NCI-H1092 (cell line): ENCODE results near the gene ZNF846.
A peak's percentile ranks its signal among the peaks of the same experiment; 100 is the strongest.
"Not testable (repeated sequence)": the region's sequence is repeated elsewhere in the genome, so short reads cannot be mapped to it uniquely, and the experiment has no call there.

Source experiments
- DNase-seq: peaks from one replicate; lab custom pipeline; 2025; lab: John Stamatoyannopoulos, UW

ZNF846 gene

DNA sequence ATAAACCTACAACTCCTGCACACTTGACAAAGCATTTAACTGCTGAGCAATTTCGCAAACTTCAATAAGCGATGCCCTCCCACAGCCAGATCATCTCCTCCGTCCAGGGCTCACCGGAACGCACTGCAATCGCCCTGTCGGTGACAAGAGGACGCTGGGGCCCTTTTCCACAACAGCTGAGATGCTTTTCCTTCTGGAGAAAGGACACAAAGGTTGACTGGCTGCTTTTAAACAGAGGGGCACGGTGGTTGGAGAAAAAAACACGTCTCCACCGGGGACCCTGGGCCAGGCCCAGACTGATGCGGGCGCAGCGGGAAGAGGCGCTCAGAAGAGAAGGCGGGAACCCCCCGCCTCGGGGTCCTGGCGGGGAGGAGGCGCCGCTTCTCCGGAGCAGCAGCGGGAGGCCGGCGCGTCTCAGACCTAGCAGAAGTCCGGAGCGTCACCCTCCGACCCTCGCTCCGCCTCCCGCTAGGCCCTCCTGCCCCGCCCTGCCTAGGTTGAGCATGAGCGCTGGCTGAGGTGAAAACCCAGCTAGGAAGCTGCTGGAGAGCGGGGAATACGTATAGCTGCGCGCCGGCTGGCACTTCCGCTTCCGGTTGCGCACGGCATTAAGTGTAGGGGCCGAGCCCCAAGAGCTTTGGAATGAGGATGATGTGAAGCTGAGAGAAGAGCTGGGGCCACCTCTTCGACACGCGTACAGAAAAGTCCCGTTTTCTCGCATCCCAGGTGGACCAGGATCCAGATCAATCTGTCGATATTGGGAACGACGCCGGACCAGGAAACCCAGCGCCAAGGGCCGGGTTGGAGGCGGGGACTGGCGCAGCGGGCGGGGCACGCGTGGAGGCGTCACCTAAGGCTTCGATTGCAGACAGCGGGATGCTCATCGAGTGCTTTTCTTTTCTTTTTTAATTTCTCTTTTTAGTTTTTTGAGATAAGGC is at the start of gene ZNF846:
TSS of gene ZNF846 (minus strand) at position 564 of the 938 bp plus-strand sequence. CDS start 3,788 bp downstream, outside the sequence.
- DNase-seq, result peak; percentile 94

DNA sequence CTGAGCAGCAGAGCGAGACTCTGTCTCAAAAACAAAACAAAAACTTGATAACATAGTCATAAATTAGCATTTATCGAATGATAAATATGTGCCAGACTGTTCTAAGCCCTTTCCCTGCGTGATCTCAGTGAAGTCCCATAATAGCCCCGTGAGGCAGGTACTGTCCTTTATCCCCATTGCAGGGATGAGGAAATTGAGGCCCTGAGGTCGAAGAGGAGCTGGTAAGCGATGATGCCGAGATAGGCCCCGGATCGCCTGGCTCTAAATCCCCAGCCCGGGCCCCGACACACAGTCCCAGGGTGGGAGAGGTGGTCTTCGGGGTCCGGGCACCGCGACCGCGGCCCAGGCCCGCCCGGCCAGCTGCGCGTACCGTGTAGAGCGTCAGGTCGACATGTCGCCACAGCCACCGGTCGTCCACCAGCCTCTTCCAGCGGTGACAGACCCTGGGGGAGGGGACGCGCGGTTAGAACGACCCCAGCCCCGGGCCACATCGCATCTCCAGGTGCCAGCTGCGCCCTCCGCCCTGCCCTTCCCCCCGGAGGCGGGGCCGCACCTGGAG is 49.7 kb upstream of the ZNF846 start:
- DNase-seq, result no peak

DNA sequence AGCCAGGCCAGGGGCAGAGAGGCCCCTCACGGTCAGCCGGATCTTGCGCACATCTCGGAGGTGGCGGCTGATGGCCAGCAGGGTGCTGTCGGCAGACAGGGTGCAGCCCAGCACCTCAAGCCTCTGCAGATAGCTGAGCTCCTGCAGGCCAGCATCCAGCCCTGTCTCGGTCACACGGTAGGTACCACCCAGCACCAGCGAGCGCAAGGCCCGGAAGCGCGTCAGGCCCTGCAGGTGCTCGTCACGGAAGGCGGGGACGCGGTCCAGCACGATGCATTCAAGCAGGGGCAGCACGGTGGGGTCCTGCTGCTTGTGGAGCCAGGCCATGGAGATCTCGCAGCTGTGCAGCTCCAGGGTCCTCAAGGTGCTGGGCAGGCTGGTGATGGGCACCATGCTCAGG is 42.6 kb upstream of the ZNF846 start:
- DNase-seq, result no peak

DNA sequence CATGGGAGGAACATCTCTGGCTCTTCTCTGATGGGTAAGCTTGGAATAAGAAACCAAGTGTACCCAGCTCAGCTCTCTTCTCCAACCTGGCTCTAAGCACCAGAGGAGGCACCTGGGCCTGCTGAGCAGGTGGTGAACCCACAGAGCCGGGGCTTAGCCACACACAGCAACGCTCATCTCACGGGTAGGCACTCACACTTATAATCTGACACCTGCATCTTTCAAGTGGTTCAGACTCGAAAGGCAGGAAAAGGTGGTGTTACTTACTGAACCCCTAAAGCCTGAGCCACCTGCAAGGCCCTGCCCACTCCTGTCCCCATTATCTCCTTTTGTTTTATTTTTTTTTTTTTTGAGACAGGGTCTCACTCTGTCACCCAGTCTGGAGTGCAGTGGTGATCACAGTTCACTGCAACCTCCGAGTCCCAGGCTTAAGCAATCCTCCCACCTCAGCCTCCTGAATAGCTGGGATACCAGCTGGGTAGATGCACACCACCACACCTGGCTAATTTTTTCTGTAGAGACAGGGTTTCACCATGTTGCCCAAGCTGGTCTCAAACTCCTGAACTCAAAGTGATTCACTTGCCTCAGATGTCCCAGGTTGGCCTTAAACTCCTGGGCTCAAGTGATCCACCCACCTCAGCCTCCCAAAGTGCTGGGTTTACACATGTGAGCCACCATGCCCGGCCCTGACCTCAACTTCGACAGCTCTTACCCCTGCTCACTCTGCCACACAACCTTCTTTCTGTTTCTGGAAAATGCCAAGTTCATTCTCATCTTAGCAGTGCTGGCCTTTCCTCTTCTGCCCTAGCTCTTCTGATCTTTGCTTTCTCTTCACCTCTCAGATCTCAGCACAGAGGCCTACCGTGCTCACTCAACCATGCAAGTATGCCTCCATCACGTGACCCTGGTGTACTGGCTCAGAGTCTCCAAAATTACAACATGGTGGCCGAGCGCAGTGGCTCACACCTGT is 40.6 kb upstream of the ZNF846 start:
- no peak for DNase-seq

DNA sequence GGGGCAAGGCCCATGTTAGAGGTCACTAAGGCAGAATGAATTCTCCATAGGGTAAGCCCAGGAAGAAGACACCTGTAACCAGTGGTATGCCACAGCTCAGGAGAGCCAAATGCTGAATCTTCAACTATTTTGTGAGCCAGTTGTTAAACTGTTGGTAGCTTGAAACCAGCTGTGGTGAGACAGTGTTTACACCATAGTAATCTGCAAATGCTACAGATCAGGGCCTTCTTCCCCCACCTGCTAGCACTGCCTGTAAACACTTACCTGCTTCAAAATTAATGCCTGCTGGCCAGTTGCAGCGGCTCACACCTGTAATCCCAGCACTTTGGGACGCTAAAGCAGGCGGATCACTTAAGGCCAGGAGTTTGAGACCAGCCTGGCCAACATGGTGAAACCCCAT is 38.3 kb upstream of the ZNF846 start:
- no peak for DNase-seq

DNA sequence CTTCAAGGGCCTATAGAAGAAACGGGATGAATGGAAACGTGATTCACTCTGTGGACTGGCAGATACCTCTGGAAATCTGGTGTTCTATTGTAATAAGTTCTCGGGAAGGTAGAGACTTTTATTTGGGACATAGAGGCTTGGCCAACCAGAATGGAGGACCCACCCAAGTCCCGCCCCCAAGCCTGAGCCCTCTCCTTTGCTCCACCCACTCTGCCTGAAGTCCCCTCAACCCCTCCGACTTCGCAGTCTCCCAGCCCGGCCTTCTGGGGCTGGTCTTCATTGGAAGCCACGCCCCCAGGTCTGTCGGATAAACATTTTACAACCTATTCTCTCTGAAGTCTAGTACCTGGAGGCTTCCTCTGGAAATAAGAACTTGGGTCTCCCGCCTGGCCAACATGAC is 33.4 kb upstream of the ZNF846 start:
- no peak for DNase-seq

DNA sequence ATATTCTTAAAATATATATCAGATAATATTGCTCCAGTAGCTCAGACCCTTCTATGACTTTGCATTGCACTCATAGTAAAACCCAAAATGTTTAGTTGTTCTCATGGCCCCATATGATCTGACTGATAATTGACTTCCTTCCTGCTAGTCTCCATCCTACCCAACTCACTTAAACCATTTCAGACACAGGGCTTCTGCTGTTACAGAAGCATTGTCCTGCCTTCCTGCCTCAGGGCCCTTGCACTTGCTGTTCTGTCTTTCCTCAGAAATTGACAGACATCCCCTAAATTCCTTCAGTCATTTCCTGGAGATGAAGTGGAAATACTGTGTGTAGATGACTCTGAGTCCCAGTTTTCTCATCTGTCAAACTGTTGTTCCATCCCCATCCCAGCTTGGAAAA is 30.6 kb upstream of the ZNF846 start:
- no peak for DNase-seq

DNA sequence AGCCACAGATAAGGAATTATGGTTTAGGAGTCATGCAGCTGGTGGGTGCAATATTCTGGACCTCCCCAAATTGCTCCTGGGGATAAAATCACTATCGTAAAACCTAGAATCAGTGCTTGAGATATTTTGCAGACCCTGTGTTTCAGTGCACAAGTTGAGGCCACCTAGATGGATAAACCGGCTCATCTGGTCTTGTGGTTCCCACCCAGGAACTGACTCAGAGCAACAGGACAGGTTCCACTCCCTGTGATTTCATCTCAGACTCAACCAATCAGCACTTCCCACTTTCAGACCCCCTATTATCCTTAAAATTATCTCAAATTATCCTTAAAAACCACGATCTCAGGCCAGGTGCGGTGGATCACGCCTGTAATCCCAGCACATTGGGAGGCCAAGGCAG is 29.3 kb upstream of the ZNF846 start:
- no peak for DNase-seq

DNA sequence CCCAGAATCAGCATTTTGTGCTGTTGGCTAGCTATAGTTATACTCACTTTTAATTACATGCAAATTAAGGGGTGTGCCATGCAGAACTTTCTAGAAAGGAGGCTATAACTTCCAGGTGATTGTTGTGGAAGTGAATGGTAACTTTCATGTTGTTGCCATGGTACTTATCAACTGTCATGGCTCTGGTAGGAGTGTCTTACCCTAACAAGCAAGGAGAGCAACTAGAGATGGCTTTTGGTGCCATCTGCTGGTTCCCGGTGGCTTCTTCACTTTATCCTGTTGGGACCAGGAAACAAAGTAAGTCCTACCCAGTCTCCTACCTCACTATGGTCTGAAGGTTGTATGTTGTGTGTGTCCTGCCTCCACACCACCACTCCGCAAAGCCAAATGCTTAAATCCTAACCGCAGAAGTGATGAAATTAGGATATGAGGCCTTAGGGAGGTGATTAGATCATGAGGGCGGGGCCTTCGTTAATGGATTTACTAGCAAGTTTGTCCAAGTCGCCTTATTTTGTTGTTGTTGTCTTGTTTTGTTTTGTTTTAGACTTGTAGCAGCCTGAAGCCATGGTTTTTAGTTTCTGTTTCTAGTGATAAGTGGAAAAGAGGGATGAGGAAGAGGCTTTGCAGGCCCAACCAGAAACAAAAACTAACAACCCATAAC is 27.7 kb upstream of the ZNF846 start:
- DNase-seq, result peak; percentile 81

DNA sequence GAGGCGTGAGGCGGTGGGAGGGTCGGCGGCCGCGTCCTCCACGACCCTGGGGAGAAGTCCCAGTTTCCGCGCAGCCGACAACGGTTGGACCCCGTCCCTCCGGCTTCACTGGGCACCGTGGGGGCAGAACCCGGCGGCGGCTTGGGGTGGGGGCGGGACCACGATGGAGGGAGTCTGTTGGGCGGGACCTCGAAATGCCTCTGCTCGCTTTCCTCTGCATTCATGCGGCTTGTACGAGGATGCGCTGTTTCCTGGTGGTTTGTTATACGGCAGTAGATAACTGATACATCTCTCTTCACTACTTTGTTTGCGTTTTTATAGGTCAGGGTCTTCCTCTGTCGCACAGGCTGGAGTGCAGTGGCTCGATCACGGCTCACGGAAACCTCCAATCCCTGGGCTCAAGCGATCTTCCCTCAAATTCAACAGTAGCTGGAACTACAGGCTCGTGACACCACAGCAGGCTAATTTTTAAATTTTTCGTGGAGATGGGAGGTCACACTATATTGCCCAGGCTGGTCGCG is 24.6 kb upstream of the ZNF846 start:
- DNase-seq, result no peak

DNA sequence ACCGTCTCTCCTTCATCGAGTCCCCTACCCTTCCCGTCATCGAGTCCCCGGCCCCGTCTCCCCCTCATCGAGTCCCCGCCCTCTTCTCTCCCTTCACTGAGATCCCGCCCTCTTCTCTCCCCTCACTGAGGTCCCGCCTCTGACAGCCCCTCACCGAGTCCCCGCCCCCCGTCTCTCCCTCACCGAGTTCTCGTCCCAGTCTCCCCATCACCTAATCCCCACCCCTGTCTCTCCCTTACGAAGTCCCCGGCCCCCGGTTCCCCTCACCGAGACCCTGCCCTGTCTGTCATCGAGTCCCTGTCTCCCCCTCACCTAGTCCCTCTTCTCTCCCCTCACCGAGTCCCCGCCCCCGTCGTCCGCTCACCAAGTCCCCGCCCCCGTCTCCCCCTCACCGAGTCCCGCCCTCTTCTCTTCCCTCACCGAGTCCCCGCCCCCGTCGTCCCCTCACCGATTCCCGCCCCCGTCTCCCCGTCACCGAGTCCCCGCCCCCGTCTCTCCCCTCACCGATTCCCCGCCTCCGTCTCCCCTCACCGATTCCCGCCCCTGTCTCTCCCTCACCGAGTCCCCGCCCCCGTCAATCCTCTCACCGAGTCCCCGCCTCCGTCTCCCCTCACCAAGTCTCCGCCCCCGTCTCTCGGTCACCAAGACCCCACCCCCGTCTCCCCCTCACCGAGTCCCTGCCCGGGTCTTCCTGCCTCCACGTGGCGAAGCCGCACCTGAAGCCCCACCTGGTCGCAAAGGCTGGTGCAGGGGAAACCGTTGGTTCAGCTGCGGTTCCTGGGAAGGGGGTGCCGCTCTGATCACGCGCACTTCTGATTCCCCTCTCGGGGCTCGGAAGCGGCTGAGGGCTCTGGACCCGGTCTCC is 23.9 kb upstream of the ZNF846 start:
- peak; percentile 94 for DNase-seq

DNA sequence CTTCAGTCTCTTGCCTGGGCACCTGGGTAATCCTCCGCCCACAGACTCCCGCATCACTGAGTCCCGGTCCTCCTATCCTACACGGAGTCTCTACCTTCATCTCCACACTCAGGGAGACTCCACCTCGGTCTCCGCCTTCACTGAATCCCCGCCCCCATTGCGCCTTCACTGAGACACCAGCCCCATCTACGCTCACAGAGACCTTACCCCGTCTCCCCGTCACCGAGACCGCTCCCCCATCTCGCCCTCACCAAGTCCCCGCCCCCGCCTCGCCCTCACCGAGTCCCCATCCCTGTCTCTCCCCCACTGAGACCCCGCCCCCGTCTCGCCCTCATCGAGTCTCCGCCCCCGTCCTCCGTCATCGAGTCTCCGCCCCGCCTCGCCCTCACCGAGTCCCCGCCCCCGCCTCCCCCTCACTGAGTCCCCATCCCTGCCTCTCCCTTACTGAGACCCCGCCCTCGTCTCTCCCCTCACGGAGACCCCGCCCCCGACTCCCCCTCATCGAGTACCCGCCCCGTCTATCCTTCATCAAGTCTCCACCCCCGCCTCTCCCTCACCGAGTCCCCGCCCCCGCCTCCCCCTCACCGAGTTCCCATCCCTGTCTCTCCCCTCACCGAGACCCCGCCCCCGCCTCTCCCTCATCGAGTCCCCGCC is 23.1 kb upstream of the ZNF846 start:
- peak; percentile 86 for DNase-seq

DNA sequence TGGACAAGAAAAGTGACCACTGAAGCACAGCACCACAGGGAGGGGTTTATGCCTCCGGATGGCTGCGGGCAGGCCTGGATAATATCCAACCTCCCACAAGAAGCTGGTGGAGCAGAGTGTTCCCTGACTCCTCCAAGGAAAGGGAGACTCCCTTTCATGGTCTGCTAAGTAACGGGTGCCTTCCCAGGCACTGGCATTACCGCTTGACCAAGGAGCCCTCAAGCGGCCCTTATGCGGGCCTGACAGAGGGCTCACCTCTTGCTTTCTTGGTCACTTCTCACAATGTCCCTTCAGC is 22.5 kb upstream of the ZNF846 start:
- DNase-seq, result not testable (repeated sequence)

DNA sequence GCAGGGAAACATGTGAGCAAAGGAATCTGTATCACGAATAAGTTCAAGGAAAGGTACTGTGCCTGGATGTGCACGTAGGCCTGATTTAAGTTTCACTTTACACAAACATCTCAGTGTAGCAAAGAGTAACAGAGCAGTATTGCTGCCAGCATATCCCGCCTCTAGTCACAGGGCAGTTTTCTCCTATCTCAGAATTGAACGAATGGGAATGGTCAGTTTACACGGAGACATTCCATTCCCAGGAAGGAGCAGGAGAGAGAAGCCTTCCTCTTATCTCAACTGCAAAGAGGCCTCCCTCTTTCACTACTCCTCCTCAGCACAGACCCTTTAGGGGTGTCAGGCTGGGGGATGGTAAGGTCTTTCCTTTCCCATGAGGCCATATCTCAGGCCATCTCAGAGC is 21.0 kb upstream of the ZNF846 start:
- not testable (repeated sequence) for DNase-seq

DNA sequence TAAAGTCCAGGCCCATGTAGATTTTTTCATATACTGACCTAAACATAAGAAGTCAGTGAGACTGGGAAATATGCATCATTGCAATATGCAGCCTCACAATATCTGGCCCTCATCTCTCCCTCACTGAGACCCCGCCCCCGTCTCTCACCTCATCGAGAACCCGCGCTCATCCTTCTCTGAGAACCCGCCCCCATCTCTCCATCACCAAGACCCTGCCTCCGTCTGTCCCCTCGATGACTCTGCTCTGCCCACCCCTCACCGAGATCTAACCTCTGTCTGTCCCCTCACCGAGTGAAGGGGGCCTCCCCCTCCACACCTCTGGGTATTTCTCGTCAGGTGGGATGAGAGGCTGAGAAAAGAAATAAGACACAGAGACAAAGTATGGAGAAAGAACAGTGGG is 20.5 kb upstream of the ZNF846 start:
- no peak for DNase-seq

DNA sequence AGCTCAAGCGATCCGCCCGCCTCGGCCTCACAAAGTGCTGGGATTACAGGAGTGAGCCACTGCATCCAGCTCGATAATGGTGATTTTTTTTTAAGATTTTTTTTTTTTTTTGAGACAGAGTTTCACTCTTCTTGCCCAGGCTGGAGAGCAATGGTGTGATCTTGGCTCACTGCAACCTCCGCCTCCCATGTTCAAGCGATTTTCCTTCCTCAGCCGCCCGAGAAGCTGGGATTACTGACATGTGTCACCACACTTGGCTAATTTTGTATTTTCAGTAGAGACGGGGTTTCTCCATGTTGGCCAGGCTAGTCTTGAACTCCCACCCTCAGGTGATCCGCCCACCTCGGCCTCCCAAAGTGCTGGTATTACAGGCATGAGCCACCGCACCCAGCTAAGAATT is 20.1 kb upstream of the ZNF846 start:
- DNase-seq, result not testable (repeated sequence)

DNA sequence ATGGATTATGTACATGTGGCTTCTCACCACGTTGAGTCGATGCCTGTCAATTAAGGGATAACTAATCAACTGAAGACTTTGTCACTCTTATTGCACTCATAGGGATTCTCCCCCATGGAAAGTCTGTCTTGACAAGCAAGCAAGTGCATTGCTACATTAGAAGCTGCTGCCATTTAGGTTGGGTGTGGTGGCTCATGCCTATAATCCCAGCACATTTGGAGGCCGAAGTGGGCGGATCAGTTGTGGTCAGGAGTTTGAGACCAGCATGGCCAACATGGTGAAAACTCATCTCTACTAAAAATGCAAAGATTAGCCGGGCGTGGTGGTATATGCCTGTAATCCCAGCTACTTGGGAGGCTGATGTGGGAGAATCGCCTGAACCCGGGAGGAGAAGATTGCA is 18.3 kb upstream of the ZNF846 start:
- no peak for DNase-seq

DNA sequence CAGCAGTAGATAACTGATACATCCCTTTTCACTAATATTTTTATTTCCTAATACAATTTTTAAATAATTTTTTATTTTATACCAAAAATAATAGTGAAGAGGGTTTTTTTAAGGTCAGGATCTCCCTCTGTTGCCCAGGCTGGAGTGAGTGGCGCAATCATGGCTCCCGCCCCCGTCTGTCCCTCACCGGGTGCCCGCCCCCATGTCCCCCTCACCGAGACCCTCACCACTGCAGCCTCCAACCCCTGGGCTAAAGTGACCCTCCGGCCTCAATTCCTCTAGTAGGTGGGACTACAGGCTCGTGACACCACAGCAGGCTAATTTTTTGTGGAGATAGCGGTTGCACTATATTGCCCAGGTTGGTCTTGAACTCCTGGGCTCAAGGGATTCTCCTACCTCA is 17.8 kb upstream of the ZNF846 start:
- no peak for DNase-seq

DNA sequence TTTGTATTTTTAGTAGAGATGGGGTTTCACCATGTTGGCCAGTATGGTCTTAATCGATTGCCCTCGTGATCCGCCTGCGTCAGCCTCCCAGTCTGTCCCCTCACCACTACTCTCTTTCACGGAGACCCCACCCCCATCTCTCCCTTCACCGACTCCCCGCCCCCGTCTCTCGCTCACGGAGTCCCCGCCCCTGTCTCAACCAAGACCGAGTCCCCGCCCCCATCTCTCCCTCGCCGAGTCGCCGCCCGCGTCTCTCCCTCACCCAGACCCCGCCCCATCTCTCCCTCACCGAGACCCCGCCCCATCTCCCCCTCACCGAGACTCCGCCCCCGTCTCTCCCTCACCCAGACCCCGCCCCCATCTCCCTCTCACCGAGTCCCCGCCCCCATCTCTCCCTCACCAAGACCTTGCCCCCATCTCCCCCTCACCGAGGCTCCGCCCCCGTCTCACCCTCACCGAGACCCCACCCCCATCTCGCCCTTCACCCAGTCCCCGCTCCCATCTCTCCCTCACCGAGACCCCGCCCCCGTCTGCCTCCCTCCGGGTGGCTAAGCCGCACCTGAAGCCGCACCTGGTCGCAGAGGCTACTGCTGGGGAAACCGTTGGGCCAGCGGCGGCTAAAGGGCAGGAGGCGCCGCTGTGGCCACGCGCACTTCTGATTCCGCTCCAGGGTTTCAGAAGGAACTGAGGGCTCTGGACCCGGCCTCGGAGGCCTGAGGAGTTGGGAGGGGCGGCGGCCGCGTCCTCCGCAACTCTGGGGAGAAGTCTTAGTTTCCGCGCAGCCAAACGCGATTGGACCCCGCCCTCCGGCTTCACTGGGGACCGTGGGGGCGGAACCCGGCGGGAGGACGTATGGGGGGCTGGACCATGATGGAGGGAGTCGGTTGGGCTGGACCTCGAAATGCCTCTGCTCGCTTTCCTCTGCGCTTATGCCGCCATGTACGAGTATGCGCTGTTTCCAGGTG is 17.1 kb upstream of the ZNF846 start:
- DNase-seq, result peak; percentile 94
